GM21390 (cell line): ENCODE results near the gene ABCC5.
"Not testable (repeated sequence)": the region's sequence is repeated elsewhere in the genome, so short reads cannot be mapped to it uniquely, and the experiment has no call there.

Source experiments
- ATAC-seq: cut with Tn5 transposase; IDR thresholded peaks from one replicate; pipeline ENCODE4 v1.9.1; 2021; ENCODE audit not compliant: unreplicated experiment

Gene ABCC5

DNA sequence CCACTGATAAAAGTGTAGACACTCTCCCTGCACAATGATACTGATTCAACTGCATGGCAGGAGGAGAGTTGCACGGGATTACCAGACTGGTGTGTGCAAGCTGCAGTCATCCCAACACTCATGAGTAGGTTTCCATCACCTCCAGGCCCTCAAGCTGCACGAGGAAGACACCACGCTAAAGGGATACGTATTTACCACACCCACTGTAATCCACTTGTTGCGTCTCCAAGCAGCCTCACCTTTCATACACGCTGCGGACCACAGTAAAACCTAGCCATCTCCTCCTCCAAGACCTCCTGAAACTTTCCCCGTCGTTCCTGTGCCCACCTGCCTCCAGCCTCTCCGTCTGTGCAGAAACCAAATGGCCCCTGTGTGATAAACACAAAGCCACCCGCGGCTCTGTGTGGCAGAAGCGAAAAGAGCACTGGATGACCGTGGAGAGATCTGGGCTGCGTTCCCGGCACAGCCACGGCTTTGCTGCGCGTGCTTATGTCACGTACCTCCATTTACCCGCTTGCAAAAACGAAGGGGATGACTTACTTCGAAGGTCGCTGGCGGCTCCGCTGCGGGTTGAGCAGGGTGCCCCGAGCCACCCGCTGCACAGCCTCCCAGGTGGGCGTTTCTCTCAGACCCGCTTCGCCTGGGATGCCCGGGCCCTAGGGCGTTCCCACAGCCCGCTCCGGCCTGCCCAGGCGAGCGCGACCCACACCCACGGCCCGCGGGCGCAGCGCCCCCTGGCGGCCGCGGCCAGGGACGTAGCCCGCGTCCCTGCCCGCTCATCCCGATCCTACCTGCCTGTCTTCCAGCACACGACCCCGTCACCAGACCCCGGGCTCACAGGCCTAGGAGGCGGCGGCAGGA lies 643 bp downstream of the ABCC5 start:
- peak; percentile 78 for ATAC-seq

GRCh38 chr3:184016169-184016570 lies 1.5 kb downstream of the ABCC5 start:
- no peak for ATAC-seq

- ATAC-seq = no peak
Observed at GRCh38 chr3:184015381-184016019, 2.2 kb downstream of the ABCC5 start.

DNA sequence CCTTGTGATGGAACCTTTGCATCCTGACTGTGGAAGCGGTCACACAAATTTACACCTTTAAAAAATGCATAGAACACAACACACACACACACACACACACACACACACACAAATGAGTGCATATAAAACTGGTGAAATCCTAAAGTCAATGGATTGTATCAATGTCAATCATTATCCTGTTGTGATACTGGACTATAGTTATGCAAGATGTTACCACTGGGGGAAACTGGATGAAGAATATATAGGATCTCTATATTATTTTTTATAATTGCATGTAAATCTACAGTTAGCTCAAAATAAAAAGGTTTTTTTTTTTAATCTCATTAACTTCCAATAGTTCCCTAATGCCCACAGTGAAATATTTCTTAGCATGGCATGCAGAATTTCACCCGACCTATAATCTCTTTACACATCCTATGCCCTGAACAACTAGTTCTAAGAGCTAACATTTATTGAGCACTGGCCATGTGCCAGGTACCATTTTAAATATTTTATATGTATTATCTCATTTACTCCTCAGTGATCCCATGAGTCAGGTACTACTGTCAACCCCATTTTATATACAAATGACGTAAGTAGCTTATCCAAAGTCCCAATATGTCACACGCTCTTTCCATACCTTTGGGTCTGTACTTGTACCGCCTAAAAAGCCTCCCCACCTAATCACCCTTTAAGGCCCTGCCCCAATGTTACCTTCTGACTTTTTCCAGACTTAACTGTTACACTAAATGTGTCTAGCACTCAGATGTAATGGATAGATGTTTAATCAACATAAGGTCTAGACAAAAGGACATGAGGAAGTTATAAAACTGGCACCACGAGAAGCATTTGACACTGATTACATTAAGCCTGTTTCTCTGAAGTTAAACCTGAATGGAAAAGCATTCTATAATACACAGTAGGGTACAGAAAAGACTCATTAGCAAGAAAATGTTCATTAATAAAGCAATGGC lies 5.5 kb downstream of the ABCC5 start:
- no peak for ATAC-seq

DNA sequence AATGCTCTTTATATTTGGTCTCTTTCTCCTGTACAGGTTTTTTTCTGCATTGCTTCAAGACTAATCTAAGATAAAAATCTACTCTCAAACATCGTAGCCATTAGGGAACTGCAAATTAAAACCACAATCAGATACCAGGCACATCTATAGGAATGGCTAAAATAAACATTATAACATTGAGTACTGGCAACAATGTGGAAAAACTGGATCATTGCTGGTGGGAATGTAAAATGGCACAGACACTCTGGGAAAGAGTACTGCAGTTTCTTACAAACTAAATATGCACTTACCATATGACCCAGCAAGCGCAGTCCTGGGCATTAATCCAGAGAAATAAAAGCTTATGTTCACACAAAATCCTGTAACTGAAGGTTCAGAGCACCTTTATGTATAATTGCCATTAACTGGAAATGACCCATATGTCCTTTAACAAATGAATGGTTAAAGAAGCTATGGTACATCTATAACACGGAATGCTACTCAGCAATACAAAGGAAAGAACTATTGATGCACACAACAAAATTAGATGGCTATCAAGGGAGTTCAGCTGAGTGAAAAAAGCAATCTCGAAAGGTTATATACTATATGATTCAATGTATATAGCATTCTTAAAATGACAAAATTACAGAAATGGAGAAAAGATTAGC lies 6.3 kb downstream of the ABCC5 start:
- ATAC-seq = no peak

DNA sequence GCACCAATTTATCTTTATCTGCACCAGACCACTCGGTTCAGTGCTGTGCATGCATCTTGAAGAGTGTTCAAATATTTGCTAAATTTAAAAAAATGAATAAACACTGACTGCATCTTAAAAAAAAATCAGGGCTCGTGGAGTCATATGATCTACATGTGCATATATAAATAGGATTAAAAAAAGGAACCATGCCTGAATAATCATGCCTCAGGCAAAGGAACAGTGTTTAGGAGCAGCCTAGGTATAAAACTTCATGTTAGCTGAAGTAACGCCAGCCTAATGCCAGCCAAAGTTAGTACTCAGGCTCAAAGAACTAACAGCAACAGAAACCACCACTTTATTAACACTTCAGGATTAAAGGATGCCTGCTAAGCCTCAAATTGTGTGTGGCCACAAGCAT lies 9.5 kb downstream of the ABCC5 start:
- ATAC-seq = no peak

- not testable (repeated sequence) for ATAC-seq
Observed at GRCh38 chr3:184007143-184007813, 10.4 kb downstream of the ABCC5 start.

DNA sequence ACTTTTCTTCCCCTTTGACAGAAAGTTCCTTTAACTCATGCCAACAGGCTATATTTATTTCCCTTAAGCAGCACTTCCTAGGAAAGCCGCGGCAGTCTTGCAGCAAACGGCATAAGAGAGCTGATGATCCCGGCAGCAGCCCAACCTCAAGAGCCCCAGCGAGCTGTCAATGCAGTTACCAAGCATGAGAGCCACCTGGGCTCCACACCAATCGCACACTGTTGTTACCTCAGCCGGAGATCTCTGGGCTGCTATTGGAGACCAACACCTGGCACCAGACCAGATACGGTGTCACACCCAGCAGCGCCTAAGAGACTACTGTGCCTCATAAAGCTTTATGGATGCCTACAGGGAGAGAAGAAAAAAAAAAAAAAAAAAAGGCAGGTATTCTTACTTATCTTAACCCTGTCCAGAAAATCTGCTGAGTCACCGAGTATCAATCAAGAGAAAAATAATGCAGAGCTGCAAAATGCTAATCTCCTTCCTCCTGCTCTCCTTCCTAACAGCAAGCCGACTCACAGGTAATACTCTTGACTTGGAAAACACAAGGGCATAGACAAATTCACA lies 11.7 kb downstream of the ABCC5 start:
- peak; percentile 82 for ATAC-seq

GRCh38 chr3:184004476-184004875 lies 13.2 kb downstream of the ABCC5 start:
- ATAC-seq = no peak

- ATAC-seq = no peak
Observed at GRCh38 chr3:184003187-184003967, 14.3 kb downstream of the ABCC5 start.

GRCh38 chr3:184002469-184002868 lies 15.2 kb downstream of the ABCC5 start:
- no peak for ATAC-seq

GRCh38 chr3:184001761-184002160 lies 15.9 kb downstream of the ABCC5 start:
- no peak for ATAC-seq

DNA sequence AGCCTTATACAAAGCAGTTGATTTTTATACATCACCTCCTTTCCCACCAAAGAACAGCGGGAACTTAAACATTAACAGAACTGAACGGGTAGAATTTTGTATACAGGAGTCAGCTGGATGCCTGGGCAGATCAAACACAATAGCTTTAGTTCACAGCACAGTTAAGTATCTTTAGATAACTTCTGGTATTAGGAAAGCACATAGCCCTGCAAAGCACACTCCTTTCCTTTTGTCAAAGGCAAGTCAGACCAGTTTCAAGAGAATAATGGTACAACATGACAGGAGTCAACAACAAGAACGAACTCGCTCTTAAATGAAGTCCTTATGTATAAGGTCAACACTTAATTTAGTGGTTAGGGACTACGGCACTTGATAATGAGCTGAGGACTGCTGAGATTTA lies 26.3 kb downstream of the ABCC5 start:
- no peak for ATAC-seq

DNA sequence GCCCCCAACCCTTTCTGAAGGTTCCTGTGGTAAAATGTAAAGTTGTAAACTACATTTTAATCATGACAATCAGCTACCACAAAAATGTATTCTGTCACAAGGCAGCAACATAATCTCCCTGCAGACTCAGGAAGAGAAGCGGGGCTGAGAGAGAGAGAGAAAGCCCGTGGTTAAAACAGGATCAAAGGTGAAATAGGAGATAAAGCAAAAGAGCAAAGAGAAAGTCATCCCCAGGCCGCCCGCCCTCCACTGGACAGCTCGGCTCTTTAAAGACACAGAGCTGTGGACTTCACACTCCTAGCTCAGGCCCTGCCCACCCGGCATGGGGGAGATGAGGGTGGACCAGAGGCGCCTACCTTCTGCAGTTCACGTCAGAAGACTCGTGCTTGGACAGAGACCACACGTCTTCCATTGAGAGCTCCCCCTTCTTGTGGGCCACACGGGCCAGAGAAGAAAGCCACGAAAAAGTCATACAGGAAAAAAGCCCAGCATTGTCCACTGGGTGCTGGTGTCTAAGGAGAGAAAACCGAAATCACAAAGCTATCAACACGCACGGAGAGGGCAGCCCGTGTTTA lies 29.4 kb downstream of the ABCC5 start:
- ATAC-seq = no peak

DNA sequence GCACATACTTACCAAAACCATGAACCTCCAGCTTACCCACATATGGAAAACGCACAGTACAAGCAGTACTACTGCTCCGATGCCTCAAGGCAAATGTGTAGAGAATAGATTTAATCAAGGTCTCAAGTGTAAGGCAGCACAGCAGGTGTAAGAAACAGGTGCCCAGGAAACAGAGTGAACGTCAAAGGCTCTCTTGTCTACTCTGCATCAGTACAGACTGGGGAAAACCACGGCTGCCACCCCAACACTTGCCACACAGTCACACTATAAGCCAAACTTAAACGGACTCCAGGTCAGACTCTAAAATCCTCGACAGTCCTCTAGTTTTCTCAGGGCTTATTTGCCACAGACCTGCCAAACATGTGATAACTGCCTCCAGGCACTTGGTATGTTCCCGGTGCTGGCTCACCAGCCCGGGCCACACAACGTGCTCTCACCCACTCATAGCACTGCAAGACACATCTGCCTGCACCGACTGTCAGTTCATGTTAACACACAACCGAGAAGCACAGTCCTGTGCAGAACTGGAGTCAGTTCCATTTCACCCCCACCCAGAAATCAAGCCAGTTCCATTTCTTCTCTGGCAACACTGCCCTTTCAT lies 30.6 kb downstream of the ABCC5 start:
- ATAC-seq = no peak

- ATAC-seq = no peak
Observed at GRCh38 chr3:183984749-183985729, 32.6 kb downstream of the ABCC5 start.

DNA sequence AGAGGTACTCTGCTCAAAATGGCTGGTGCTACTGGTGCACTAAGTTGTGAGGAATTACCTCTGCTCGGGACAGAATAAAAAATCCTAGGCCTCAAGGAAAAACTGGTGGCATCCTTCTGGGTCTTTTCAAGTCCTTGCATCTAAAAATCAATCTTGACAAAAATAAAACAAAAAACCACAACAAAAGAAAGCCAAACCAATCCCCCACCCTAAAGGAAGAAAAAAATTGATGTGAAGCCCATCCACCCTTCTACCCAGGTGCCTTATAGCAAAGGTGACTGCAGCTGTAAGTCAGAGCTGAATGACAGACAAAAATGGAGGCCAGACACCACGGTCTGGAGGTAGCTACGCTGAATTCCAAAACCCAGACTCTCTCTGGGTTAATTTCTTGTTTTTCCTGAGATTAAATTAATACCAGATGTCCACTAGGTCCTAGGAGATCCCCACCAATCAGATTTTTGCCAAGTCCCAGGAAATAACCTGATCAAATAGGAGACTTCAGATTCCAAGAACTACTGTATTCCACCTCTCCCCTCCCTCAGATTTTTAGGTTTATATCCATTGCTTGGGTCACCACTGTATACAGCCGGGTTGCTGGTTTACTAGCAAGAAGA lies 33.5 kb downstream of the ABCC5 start:
- ATAC-seq = no peak
